GM19328 (cell line): ENCODE measurements around the gene TM9SF3.
"Not testable (repeated sequence)": the region's sequence is repeated elsewhere in the genome, so short reads cannot be mapped to it uniquely, and the experiment has no call there.

Experiments used
- ATAC-seq: cut with Tn5 transposase; IDR thresholded peaks from one replicate; pipeline ENCODE4 v1.9.1; 2021; ENCODE audit warnings: mild to moderate bottlenecking, moderate library complexity; ENCODE audit not compliant: unreplicated experiment

TM9SF3 gene

DNA sequence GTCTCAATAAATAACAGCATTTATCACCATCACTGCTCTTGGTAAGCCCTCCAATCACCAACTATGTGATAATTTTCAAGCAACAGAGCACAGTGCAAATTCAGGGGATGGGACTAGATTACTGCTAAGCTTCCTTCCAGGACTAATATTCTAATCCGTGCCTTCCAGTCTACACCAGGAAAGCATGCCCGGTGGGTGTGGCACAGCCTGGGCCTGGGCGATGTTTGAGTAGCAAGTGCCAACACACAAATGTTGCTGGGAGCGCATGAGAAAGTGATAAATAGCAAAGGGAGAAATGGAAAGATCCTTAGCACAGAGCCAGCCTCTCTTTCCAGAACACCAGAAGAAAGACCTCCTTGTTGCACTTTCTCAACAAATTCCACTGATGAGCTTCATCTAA lies 13.5 kb upstream of the TM9SF3 start:
- no peak for ATAC-seq

DNA sequence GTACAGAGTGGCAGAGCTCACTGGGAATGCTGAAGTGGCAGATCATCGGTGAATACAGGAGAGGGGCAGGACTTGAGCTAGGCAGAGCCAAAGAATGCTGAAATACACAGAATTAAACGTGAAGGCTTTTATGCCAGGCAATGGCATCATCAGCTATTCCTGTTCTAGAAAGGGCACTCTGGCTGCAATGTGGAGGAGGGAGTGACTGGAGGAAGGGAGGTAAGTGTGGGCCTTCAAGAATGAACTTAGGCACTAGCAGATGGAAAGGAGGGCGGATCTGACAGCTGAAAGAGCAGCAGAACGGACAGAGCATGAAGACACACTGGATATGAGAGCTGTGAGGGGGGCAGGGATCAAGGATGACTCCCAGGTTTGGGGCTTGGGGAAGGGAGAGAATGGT lies 12.0 kb upstream of the TM9SF3 start:
- no peak for ATAC-seq

DNA sequence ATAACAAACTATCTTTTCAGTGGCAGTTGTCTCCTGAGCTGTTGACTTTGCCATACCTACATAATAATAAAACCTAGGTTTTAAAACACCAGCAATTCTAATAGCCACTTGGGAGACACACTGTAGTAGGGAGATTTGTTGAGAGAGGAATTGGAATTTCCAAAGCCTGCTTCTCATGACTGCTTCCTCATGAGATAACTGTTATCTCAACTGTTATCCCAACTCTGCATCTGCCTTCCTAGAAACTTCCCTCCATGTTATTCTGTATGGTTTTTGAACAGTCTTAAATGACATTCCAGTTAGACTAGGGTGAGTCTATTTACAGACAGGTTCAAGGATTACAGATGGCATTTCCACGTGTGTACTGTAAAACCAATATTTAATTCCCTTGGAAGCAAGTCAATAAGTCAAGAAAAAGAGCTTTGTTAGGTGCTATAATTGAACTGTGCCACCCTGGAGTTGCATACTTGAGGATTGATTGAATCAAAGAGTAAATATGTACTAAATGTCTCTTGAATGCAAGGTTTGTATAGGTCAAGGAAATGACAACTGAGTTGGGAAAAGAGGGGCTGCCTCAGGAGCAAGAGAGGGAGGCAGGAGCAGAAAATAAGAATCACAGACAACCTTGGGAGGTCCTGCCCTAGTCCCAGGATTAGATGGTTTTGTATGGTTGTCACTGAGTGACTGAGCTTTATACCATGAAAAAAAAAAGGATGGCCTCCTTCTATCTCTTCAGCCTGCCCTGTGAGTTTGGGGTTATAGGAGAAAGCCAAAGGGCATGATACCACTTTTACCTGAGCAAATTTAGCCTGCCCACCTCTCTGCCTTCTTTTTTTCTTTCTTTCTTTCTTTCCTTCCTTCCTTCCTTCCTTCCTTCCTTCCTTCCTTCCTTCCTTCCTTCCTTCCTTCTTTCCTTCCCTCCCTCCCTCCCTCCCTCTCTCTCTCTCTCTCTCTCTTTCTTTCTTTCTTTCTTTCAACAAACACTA lies 9.9 kb upstream of the TM9SF3 start:
- ATAC-seq, result no peak

DNA sequence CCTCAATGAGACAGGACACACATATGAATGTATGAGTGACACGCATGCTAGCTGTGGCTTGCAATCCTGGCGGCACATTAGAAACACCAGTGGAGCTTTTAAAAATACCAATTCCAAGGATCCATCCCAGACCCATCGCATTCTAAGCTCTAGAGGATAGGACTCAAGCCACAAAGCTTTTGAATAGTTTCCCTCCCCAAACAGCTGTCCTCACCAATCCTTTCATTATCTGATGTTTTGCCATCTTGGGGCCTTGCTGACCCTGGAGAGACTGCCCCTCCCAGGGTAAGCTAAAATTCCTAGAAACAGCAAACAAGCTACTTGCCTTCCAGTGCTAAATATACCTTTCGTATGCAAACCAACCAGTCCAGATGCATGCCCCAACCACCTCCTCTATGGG lies 8.9 kb upstream of the TM9SF3 start:
- ATAC-seq, result no peak

DNA sequence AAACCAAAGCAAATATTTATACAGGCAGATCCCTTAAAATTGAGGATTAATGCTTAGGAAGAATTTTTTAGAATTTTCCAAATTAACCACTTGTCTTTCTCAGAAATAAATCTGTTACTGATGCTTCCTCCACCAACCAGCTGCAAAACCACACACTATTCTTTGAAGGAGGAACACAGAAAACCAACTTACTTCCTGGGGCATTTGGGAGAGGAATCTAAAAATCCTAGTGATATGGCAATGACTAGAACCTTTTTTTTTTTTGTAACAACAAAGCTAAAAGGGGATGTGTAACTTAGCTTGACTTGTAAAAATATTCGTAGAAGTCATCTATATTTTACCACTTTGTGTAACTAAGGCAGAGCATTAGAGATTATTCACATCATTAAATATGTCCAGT lies 5.1 kb upstream of the TM9SF3 start:
- ATAC-seq, result no peak

DNA sequence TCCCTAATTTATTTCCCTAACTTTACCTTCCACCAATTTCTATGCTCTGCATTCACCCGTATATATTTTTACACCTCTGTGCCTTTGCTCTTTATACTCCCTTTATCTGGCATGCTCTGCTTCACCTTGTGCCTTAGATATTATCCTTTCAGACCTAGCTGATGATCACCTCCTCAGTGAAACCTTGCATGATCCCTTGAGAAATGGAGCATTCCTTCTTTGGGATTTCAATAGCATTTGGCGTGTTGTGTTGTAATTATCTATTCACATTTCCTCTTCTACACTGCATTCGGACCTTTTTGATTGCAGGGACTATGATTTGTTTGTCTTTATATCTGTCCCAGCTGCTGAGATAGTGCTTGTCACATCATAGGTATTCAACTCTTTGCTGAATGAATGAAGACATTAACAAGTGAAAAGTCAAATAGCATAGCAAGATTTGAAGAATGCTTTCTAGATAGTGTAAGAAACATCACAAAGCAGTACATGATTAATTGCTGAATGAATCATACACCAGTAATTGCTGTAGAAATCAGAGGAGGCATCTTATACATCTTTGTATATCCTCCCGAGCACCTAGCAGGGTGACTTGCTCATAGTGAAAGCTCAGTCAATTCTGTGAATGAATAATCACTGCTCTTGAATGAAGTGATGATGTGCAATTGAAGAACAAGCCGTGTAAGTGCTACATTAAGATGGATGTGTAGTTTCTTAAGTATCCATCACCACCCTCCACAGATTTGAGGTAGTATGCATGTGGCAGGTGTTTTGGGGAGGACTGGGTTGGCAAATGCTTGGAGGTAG lies 2.0 kb upstream of the TM9SF3 start:
- ATAC-seq, result no peak

DNA sequence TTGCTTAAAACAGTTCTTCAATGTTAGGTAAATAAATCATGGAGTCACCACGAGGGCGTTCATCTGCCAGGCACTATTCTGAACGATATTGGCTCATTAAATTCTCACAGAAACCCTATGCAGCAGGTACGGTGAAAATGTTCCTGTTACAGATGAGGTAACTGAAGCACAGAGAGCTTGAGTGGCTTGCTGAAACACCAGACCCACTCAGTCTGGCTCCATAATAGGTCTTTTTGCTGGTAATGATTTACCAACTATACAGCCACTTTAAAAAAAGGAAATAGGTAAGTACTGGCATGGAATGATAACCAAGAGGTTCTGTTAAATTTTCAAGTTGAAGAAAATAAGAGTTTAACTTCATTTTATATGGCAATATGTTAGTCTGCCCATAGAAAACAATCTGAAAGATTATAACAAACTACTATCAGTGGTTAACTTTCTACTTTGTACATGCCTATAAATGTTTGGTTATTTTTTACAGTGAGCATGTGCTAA lies 1.3 kb upstream of the TM9SF3 start:
- no peak for ATAC-seq

DNA sequence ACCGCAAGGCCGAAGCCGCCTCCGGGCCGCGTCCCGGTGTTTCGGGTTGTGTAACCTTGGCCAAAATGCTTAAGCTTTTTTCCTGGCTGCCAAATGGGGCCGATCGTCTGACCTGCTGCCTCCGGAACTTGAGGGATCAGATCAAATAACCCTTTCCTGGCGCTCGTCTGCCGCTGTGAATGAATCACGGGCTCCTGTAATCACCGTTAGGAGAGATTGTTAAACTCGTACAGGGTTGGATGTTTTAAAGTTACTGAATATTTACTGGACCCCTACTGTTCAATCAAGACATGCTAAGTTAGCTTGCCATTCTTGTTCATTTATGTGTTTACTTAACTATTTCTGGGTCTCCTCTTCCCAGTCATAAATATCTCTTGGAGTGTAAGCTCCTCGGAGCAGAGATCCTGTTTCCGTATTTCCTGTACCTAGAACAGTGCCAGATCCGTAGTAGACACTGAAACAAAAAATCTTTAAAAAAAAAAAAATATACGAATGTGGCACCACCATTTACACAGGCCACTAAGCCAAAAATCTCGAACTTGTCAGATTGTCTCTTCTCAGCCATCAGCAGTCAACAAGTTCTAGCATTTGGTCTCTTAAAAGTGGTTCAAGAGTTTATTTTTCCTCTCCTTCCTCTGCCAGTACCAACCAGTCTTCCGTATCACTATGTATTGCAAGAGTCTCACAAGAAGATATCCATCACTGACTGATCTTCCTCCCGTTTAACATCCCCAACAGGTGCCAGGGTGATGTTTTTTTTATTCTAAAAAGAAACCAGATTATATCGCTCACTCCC lies 650 bp upstream of the TM9SF3 start:
- ATAC-seq, result no peak

DNA sequence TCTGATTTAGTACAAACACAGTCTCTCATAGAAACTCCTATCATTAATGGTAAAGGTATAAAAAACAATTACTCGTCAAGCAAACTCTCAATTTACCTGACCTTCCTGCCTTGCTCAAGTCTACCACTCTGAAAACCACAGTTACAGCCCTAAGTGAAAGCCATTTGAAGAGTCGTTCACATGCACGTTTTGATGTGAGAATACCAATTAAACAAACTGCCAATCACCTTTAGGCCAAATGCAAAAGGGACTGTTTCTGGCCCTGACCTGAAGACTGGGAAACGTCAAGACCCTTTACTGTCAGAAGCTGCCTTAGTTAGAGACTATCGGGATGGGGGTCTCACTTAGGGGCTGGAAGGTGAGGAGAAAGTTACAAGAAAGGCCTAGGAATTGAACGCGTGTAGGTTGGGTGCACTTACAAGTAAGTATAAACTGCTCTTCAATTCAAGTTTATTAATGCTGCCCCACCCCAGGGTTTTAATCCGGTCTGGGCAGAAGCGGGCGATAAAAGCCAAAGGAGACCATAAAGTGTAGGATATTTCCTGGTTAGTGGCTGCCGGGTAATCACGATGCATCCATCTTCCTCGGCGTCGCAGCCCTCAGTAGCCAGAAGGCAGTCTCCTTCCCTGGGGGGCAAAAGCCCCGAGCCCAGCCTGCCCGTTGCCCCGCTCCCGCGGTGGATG lies 935 bp downstream of the TM9SF3 start:
- ATAC-seq, result no peak

DNA sequence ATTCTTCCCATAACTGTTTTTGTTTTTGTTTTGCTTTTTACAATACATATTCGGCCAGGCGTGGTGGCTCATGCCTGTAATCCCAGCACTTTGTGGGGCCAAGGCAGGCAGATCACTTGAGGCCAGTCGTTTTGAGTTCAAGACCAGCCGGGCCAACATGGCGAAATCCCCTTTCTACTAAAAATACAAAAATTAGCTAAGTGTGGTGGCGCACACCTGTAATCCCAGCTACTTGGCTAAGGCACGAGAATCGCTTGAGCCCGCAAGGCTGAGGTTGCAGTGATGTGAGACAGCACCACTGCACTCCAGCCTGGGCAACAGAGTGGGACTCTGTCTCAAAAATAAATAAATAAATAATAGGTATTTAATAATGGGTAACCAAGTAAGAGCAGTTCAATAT lies 2.3 kb downstream of the TM9SF3 start:
- ATAC-seq, result no peak

DNA sequence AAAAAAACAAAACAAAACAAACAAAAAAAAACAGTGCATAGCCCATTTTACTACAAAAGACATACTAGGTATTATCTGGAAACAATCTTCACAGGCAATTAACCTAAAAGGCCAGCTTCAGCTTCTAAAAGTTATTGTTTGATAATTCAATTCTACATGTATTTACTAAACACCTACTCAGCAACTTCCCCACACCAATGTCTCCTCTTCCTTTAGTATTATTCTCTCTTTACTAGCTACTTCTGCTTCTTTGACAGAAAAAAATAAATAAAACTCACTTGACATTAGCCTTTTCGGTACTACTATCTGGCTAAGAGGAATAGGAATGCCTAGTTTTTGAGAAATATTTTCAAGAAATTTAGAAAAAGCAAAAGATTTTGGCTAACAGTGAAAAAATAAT lies 2.8 kb downstream of the TM9SF3 start:
- no peak for ATAC-seq

DNA sequence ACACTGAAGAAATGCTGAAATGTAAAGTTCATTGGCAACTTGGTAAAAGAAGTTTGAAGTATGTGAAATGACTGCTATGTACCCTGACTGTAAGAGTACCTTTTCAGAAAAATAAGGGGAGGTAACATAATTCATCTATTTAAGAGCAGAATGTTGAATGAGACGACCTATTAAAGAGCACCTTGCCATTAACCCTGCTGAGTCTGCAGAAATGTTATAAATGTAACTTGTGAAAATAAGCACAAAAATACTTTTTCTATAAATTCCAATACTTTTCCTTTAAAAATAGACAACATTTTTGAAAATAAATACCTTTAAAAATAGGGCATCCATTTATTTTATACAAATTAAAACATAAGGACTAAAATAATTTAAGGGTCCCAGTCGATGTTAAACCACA lies 7.7 kb downstream of the TM9SF3 start:
- no peak for ATAC-seq

DNA sequence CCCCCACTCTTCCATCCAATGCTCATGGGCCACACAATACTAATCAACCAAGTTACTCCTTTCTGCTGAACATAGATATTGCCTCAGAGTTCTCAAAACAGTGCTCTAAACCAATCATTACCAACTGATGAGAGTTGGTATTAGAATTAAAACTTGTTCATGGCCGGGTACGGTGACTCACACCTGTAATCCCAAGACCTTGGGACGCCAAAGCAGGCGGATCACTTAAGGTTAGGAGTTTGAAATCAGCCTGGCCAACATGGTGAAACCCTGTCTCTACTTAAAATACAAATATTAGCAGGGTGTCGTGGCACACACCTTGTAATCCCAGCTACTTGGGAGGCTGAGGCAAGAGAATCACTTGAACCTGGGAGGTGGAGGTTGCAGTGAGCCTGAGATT lies 8.2 kb downstream of the TM9SF3 start:
- ATAC-seq, result no peak

DNA sequence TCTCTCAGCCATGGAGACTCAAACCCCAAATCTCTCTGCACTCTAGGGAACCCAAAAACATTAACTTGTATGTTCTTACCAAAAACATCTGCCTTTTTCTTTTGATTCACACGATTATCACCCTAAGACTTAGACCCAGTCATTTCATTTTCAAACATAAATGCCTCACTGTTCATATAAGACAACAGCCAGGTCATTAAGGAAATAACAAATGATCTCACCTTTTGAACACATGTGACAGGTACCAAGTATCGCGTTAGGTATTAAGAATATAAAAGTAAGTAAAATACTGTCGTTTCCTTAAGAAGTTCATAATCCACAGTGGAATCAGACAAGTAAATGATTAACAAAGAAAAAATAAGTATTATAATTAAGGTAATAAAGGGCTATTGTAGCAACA lies 8.8 kb downstream of the TM9SF3 start:
- ATAC-seq, result no peak

DNA sequence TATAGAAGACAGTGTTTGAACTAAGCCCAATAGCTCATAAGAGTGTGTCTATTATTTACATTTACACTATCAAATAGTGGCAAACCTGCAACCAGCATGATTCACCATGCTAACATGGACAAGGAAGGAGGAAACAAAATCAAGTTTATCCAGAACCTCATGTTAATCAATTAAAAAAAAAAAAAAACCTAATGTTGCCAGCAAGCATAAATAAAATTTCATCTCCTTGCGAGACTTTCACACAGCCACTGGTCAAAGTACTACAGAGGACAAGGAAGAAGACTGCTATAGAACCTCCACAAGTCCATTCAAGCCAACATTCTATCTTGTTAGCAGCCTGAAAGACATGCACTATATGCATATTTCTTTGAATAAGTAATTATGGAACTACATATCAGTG lies 9.7 kb downstream of the TM9SF3 start:
- ATAC-seq, result no peak

DNA sequence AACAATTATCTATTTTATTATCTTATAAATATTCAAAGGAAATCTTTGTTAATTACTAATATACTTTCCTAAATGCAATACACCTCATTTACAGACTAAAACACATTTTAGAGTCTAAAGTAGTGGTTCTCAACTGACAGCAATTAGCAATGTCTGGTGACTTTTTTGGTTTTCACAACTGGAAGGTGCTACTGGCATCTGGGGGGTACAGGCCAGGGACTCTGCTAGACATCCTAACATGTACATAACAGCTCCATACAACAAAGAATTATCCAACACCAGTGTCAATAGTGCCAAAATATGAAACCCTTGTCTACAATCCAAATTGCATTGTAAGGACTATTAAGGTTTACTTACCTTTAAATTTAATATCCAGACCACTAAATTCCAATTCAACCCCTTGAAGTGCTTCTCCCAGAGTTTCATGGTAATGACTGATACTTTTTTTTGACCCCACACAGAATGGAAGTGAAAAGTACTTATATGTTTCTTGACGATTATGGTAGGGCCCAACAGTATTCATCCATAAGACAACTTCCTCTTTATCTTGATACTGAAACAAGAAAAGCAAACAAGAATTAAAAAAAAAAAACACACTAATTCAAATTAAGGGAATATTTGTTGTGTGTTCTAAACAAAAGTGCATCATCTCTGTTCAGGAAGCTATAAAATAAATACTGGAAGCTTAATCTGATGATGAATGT lies 10.4 kb downstream of the TM9SF3 start:
- no peak for ATAC-seq

DNA sequence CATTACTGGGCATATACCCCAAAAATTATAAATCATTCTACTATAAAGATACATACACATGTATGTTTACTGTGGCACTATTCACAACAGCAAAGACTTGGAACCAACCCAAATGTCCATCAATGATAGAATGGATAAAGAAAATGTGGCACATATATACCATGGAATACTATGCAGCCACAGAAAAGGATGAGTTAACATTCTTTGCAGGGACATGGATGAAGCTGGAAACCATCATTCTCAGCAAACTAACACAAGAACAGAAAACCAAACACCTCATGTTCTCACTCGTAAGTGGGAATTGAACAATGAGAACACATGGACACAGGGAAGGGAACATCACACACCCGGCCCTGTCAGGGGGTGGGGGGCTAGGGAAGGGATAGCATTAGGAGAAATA lies 12.2 kb downstream of the TM9SF3 start:
- not testable (repeated sequence) for ATAC-seq

DNA sequence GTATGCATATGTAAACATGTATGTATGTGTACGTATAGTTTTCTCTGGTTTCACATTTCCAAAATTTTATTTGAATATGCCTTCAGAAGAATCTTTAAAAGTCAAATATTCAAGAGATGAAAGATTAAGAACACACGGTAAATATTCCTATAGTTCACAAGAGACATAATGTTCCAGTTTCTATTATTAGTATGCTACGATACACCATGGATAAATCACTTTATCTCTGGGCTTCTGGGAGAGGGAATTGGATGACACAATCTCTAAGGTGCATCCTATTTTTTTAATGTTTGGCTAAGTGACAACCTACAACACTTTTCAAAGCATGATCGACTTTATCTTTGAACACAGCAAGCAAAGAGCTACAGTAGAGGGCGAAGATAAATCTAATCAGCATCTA lies 13.8 kb downstream of the TM9SF3 start:
- ATAC-seq, result no peak

DNA sequence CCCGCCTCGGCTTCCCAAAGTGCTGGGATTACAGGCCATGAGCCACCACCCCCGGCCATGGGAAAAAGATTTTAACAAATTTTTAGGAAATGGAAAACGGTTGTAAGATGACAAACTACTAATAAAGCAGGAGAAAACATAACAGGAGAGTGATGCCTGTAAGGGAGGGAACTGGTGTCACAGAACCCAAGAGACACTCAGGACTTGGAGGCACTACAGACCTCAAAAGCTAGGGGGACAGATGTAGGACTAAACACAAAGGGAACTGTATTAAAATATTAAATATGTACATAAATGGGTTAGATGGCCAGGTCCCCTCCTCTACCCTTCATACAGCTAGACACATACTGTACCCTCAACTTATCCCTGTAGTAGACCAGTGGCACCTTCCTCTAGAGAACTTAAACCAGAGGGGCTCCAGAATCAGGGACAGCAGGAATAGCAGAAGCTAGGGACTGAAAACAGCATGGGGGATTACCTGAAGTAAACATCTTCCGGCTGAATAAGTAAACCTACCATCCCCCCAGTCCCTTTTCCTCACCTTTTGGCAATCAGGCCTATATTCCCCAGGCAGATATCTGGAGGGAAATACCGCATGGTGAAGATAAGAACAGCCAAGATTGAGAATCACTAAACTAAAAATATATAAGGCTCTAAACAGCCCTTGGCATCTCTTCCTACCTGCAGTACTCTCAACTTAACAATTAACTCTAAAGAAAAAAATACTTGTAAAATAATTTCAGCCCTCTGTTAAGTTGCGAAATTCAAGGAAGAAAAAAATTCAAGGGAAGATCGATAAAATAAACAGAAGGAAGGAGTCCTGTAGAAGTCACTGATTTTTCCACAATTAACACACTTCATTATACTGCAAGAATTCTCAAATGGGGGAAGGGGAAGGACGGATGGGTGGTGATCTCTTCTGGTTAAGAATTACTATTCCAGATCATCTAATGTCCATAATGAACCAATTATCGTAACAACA lies 15.5 kb downstream of the TM9SF3 start:
- no peak for ATAC-seq
